ENCODE measurements around the gene TNFRSF4. TPM values are rescaled to one million over a fixed set of nuclear protein-coding genes. Genes with fewer than 3 reads are reported as not detected.

TNFRSF4 gene
- total and polyA plus RNA-seq, 2 of the 8 experiments (the other 6 are each of a cell fraction or from before 2014, with no cell fraction given): 0.06 TPM; not detected in 1

DNA sequence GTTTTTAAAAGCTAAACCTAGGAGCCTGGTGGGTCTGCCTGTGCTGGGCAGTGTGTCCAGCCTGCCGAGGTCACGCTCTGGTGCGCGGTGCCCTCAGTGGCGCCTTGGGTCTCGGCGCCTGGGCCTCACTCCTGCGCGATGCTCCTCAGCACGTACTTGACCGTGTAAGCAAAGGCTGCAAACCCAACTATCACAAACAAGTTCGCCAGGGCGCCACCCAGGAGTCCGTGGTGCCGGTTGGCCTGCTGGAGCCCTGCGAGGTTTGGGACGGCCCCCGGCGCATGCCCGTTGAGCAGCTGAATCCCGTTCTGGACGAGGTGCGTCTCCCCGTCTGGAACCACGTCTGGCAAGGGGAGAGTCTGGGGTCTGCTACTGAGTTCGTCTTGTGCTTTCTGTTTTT is 41.1 kb upstream of the TNFRSF4 start:
- H3K14ac ChIP-seq (ENCODE audit: insufficient read length): no peak overlapping the region
- no peaks in the 10 kb centered on the region for H3K27me3 ChIP-seq (replicated peaks in 1 of 4; ENCODE audit: control insufficient read depth in 3 of 4, extremely low read depth in 1 of 4, insufficient read depth in 3 of 4, low read length in 3 of 4)
- 90% methylated on average over 14 of the region's 26 CpGs; no CpG with 5 or more reads in 1 of the 2 experiments for WGBS, 2 experiments (ENCODE audit: extremely low coverage in 1 of 2, insufficient coverage in 1 of 2, insufficient read length in 1 of 2, insufficient replicate concordance in 2 of 2, low coverage in 1 of 2, low lambda C conversion rate in 2 of 2, missing lambda C conversion rate in 1 of 2)
- H3K36me3 ChIP-seq (ENCODE audit: control insufficient read depth in 2 of 4, insufficient read depth in 4 of 4, low read length in 3 of 4): peaks cover 0 to 32% (median 17%) of the 10 kb centered on the region in 4 experiments; a peak in 7 of 8 replicates
- H3K4ac ChIP-seq (replicated peaks; ENCODE audit: insufficient read length, low read depth, low read length): no peak overlapping the region
- FAIRE-seq: no peak
- H3K79me2 ChIP-seq (ENCODE audit: control insufficient read depth in 1 of 2, insufficient read depth in 2 of 2, low read length in 2 of 2): peaks cover 0 to 5% of the 10 kb centered on the region in 2 experiments; a peak in 1 of 4 replicates
- H3K79me1 ChIP-seq (ENCODE audit: low read depth, low read length): peaks cover 8% of the 10 kb centered on the region
- H3K4me2 ChIP-seq (ENCODE audit: insufficient read depth in 1 of 2, low read depth in 2 of 2, low read length in 2 of 2): no peak overlapping the region
- H4K20me1 ChIP-seq (replicated peaks in 1 of 2; ENCODE audit: control insufficient read depth in 1 of 2, insufficient read depth in 2 of 2, low read length in 2 of 2): peaks cover 4 to 20% of the 10 kb centered on the region in 2 experiments
- H3K9ac ChIP-seq (replicated peaks in 1 of 4; ENCODE audit: extremely low read depth in 1 of 4, low read depth in 3 of 4, low read length in 3 of 4): no peak overlapping the region
- H3K27ac ChIP-seq (ENCODE audit: low read depth, low read length): no peak overlapping the region
- H3K23ac ChIP-seq (ENCODE audit: insufficient read length): no peak overlapping the region
- H2BK15ac ChIP-seq (ENCODE audit: low read length): no peak overlapping the region
- H3K4me1 ChIP-seq (replicated peaks in 1 of 4; ENCODE audit: control insufficient read depth in 3 of 4, insufficient read depth in 4 of 4, low read length in 3 of 4): peaks cover 0 to 14% (median 8%) of the 10 kb centered on the region in 4 experiments; a peak in 6 of 7 replicates
- no peak overlapping the region for H3K56ac ChIP-seq (replicated peaks; ENCODE audit: insufficient read length, low read depth, low read length)
- no peak overlapping the region for H3K18ac ChIP-seq (ENCODE audit: extremely low read depth, low read length)
- H2BK5ac ChIP-seq (ENCODE audit: low read depth, low read length): 0 out of 2 replicates have a peak overlapping the region, but pooled peaks have one; percentile 24
- POLR2A ChIA-PET (ENCODE audit: partially characterized antibody): no interaction called here
- H2AFZ ChIP-seq (ENCODE audit: low read length): no peak overlapping the region
- CTCF ChIA-PET (ENCODE audit: partially characterized antibody): interaction anchor here (0.5 to 1.7 kb wide), 8 partner anchors 9 to 133 kb away, joined by 3 to 7 read pairs (median 4); no protein-coding TSS in a partner anchor
- no peaks in the 10 kb centered on the region for H3K23me2 ChIP-seq (ENCODE audit: low read depth, low read length)
- H3K4me3 ChIP-seq (ENCODE audit: extremely low read depth in 1 of 4, insufficient read depth in 2 of 4, low read depth in 3 of 4, low read length in 4 of 4): no peak overlapping the region
- DNase-seq (ENCODE audit: low read depth in 1 of 2, low spot score in 2 of 2): no peak
- H2AK5ac ChIP-seq (ENCODE audit: low read depth, low read length): no peak overlapping the region
- no peak overlapping the region for H4K5ac ChIP-seq (ENCODE audit: insufficient read length, low read depth, low read length)
- peak overlapping the region; percentile 57; the same call in 1 of the 2 replicates for H4K8ac ChIP-seq (ENCODE audit: extremely low read depth, insufficient read depth, low read length)
- no peak overlapping the region for H2BK20ac ChIP-seq (ENCODE audit: low read length)
- no peak overlapping the region for H4K91ac ChIP-seq (replicated peaks; ENCODE audit: insufficient read length, low read length)
- no peak overlapping the region for H2BK120ac ChIP-seq (replicated peaks; ENCODE audit: low read depth, low read length)
- H3K9me3 ChIP-seq (ENCODE audit: insufficient read depth in 2 of 2, low read depth in 1 of 2, low read length in 1 of 2): no peaks in the 10 kb centered on the region
- H2BK12ac ChIP-seq (ENCODE audit: low read depth, low read length): no peak overlapping the region
- TF ChIP-seq TAF7 (optimal IDR thresholded peaks at IDR 0.05; ENCODE audit: borderline replicate concordance, low read depth, low read length): no peak
- TF ChIP-seq BCL11A (IDR thresholded peaks at IDR 0.05; ENCODE audit: low read depth in 2 of 2, low read length in 2 of 2): no peak
- TF ChIP-seq PHF8 (conservative IDR thresholded peaks at IDR 0.05; ENCODE audit: low read depth, low read length): no peak
- no peak for TF ChIP-seq BRCA1 (IDR thresholded peaks at IDR 0.05; ENCODE audit: low read depth, low read length)
- TF ChIP-seq TEAD4 (IDR thresholded peaks at IDR 0.05; ENCODE audit: low read depth, low read length): no peak
- TF ChIP-seq RAD21 (IDR thresholded peaks at IDR 0.05 in 1 of 2, conservative IDR thresholded peaks at IDR 0.05 in 1 of 2; ENCODE audit: low read depth in 2 of 2, low read length in 2 of 2): no peak
- TF ChIP-seq, protein P1, sequence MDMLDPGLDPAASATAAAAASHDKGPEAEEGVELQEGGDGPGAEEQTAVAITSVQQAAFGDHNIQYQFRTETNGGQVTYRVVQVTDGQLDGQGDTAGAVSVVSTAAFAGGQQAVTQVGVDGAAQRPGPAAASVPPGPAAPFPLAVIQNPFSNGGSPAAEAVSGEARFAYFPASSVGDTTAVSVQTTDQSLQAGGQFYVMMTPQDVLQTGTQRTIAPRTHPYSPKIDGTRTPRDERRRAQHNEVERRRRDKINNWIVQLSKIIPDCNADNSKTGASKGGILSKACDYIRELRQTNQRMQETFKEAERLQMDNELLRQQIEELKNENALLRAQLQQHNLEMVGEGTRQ (IDR thresholded peaks at IDR 0.05; ENCODE audit: low read length): no peak
- no peak for TF ChIP-seq KDM4A (IDR thresholded peaks at IDR 0.05; ENCODE audit: low read depth, low read length, severe bottlenecking)
- no peak for TF ChIP-seq ZNF274 (IDR thresholded peaks at IDR 0.05; ENCODE audit: borderline replicate concordance, extremely low read depth, low read length)
- TF ChIP-seq ASH2L (IDR thresholded peaks at IDR 0.05; ENCODE audit: low read length): no peak
- no peak for TF ChIP-seq KDM1A (IDR thresholded peaks at IDR 0.05; ENCODE audit: borderline replicate concordance, low read length)
- TF ChIP-seq E2F6 (IDR thresholded peaks at IDR 0.05): no peak
